NCI-H526 (cell line): ENCODE data around the gene LRCH1.

Experiments
- DNase-seq, 2 experiments: peaks; one replicate each; lab custom pipeline; 2025; lab: John Stamatoyannopoulos, UW

The LRCH1 gene

DNA sequence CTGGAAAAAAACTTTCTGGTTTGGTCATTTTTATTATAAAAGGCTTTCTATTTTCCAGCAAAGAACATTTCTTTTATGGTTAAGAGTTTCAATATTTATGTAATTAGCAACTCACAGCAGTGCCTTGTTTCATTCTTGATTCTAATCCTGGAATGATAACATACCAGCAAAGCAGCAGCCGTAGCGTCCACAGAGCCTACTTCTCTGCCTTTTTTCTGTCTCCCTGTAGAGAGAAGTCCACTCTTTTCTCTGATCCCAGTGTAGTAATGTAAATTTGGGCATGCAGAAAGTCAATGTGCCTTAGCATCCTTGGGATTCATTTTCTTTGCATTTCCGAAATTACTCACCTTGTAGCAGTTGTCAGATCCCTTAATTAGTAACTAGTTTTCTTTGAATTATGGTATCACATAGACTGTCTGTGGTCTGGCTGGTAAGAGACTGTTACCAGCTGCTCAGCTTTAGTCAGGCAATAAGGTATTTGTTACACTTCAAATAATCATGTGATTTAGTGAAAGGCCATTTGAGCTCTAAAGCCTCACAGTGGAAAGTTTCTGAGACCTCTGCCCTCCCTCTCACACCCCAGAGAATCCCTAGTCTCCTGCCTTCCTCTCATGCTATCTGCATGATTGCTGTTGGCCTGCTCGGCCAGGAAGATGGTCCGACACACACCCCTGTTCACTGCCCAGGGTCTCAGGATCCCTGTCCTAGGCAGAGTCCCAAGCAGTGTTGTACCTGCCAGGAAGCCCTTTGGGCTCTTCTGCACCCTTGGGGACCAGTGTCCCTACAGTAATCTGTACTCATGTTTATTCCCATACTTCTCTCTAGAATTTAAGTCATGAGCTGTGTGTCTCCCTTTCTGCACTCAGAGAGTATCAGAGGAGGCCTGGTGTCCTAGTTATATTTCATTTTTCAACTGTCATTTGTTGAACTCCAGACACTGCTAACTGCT is 86.3 kb downstream of the LRCH1 start:
- peak in 1 of 2 experiments; percentile 24 for DNase-seq

DNA sequence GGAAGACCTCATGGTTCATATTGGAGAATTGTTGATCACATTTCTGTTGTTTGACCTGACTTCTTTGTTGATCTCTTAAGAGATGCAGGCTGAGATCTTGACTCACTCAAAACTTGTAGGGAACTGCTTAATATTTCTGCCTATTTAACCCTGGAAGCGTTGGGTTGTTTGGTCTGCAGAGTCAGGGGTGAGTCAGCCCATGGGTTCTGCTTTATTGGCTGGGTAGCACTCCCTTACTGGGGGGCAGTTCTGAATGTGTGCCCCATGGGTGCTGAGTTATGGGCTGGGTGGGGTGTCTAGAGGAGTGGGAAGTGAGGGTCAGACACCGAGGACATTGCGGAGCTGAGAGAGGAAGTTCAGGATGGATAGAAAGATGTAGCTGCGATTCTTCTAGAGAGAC is 87.9 kb downstream of the LRCH1 start:
- no peak for DNase-seq

DNA sequence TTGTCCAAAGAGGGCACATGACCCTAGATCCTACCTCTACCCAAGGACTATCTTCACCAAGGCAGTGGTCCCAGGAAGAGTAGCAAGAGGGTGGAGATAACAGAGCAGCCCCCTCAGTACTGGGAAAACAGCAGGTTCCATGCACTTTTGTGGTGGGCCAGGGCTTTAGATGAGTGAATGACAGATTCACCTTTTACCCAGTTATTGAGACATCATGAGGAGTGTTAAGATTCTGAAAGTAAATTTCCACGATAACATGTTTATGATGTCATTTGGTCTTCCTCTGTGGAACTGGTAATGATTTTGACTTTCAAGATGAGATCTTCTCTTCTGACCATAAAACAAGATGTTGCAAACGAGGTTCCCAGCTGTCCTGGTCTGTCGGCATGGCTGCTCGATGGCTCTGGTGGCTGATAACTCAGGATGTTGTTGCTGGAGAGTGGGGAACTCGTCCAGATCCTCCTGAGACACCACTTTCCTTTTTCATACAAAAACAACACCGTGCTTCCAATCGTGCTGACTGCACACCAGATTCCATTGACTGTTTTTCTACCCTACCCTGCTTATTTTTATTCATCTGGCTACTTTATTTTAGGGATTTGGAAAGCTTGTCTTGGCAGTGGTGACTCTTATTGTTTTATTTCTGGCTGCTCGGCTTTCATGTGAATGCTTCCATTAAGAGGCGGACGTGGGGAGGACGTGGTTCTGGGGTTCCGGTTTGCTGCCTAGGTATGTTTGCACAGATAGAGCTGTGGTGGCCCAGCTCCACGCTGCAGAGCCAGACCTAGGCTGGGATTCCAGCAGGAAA is 88.5 kb downstream of the LRCH1 start:
- DNase-seq = peak in 1 of 2 experiments; percentile 10

DNA sequence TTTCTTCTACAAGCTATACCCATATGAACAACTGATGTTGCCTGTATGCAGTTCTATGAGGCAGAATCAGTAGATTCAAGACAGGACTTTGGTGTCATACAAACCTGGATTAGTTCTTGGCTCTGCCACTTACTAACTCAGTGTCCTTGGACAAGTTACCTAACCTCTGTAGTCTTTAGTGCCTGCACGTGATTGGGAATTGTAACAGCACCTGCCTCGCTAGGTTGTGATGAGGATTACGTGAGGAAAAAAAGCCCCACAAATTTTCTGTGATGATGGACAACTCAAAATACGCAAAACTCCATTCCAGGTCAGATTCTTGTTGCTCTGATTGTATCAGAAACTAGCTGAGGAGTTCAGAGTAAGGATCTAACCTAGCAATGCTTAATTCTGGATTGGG is 89.3 kb downstream of the LRCH1 start:
- DNase-seq = no peak

DNA sequence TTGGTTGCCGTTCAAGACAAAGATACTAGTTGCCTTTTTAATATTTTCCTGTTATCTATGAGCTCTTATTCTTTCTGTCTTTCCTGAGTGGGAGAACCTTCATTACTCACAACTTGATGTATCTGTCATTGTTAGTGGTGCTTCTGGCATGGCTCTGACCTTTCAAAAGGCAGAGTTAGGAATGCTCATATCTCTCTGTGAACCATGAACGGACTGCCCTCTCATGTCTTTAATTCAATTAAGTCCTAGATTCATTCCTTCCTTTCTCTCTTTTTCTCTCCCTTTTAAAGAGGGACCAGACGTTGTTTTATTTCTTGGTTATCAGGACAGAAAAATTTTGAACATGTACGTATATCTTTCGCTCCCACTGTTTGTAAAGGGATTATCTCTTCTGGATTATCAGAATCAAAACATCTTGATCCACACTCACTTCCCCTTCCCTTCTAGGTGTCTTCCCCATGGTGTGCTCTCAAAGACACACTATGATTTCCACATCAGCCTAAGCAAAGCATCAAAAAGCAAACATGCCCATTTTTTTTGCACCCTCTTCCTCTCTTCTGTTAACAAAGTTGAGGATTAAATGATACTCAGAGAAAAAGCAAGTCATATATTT is 90.3 kb downstream of the LRCH1 start:
- DNase-seq = no peak

DNA sequence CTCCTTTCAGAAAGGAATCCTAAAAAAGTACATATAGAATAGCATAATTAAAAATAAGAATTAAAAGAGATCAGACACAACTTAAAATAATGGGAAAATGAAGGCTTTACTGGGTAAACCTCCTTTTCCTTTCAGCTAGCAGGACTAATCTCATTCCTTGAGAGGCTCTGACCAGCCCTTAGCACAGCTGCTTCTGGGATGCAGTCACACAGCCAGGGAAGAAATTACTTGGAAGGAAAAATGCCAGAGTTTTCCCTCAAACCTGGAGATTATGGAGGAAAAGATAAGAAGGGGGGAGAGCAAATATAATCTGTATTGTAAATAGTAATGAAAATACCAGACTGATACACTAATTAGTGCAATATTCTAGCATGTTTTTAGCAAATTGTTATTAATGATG is 91.8 kb downstream of the LRCH1 start:
- no peak for DNase-seq

DNA sequence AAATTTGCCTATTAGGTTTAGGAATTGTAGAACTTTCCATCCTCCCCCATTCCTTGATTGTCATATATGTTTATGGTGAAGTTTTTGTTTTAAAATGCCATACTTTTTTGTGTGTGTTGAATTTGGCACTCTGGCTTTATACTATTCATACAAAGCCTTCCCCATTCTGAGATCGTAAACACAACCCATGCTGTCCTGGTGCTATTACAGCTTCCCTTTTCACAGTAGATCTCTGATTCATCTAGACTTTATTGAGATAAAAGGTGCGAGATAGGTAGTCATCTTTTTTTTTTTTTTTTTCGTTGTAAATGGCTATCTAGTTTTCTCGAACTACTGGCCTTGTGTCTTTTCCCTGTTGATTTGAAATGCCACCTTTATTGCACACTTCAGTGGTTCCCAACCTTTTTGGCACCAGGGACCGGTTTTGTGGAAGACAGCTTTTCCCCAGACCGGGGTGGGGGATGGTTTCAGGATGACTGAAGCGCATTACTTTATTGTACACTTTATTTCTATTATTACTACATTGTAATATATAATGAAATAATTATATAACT is 94.6 kb downstream of the LRCH1 start:
- no peak for DNase-seq

DNA sequence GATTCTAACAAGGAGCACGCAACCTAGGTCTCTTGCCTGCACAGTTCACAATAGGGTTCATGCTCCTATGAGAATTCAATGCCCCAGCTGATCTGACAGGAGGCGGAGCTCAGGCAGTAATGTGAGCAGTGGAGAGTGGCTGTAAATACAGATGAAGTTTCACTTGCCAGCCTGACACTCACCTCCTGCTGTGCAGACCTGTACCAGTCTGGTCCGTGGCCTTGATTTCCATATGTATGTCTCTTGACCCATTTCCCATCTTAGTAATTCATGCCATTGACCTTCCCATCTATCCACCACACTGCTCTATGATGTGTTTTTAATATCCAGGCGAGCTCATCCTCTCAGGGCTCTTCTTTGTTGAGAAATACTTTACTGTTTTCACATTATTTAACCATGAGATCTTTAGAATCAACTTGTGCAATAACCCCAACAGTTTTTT is 95.2 kb downstream of the LRCH1 start:
- peak; percentile 65 to 81 for DNase-seq

DNA sequence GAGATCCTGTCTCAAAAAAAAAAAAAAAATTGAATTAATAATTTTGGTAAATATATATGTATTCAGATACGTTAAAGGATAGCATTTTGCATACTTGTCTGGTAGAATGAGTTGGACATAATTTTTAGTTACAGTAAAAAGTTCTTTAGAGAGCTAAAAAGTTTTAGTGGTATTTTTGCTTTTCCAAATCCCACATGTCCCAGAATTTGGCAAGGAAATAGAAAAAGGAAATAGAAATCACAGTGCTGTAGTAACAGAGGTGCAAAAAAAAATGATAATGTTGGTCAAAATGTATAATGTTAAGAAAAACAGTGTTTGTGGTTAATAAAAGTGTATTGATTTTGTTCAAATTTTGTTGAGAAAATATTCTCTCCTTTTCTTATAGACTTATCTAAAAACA is 96.8 kb downstream of the LRCH1 start:
- DNase-seq = no peak

DNA sequence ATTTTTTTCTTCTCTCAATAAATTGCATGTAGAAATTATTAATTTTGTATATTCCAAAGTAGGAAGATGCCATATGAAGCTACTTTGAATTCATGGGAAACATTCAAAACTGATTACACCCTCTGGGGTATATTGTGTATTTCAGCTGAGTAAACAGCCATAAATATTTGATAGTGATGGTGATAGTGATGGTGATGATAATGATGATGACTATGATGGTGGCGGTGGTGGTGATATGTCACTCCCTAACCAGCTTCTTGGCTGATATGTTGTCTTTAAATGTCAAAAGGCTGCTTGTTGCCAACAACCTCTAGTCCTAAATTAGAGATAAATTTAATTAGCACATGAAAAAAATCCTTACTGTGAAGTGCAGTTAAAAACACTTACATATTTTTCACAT is 102.0 kb downstream of the LRCH1 start:
- DNase-seq = no peak

DNA sequence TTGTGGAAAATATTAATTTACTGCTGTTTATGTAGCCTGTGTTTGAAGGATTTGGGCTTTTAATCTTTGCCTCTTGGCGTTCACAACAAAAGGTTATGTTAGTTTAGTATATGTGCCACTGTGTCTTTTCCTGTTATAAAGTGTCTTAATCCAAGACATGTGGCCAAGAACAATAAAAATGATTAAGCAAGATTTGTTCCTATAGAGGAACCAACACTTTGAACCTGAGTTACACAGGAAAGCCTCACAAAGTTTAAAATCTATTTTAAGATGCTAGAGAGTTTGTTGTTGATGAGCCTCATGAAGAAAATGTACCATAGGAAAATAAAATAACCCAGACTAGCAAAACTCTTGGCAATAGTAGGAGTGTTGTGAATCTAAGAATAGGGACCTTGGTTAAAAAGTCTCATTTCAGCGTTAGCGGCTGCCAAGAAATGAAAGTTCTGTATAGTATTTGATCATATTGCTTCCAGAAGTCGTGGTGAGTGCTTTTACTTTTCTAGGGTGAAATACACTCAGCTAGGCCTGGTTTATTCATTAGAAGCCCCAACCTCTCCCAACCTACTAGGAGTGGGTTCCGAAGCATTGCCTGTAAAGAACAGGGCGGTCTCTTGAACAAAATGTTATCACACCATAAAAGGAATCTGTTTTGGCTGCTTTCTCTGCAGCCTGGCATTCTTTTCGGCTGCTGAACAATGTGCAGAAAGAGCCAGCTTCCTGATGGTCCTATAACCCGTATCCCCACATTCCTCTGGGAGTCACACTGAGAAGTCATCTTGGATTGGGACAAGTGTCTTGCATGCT is 102.6 kb downstream of the LRCH1 start:
- DNase-seq = no peak

DNA sequence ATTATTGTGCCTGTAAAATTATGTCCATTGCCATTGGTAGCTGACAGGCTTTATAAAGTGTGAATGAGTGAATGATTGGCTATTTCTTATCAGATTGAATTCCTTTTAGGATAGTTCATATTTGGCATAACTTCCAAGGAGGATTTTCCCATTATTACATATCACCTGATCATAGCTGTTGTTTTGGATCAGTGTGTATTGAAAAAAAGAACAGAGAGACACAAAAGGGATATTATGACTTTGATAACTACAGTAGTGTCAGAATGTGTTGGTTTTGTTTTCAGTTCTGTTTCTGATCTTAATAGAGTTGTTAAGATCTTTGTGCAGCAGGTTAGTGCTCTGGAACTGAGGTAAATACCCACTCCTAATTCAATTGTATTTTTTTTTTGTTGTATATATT is 103.8 kb downstream of the LRCH1 start:
- no peak for DNase-seq

DNA sequence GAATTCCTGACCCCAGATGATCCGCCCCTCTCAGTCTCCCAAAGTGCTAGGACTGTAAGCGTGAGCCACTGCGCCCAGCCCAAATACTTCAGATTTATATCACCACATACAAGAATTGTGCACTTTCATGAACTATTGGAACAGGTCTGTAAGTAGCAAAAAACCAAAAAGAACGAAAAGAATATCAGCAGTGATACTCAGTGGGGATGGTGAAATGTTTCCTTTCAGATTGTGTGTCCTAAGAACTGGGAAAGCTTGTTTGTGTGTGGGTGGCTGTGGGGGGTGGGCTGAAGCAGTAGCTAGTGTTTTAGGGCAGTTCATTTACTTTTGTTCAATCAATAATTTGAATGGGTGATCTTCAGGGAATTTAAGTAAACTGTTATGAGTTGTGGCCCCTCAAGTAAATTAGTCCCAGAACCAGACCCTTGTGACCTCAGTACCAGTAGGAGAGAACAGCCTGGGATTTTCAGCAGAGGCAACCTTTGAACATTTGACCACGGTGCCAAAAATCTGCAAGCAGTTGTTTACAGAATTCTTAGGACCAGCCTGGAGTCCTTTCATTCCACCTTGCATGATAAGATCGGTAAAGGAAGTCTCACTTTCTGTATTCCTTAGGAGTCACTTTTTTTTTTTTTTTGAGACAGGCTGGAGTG is 106.6 kb downstream of the LRCH1 start:
- no peak for DNase-seq

DNA sequence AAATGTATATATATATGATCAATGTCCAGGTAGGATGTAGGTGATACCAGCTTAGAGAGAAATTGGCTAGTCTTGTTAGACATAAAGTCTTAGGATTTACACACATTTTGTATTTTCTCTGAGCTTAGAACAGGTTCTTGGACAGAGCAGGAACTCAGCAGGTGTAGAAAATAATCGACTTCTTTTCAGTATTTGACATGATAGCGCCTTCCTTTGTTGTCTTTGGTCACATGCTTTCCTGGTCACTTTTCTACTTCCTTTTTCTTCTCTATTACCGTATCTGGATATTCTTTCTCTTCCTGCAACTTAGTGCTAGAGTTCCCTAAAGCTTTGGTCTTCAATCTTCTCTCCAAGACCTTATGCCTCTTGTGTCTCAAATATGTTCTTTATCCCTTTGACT is 107.4 kb downstream of the LRCH1 start:
- no peak for DNase-seq

DNA sequence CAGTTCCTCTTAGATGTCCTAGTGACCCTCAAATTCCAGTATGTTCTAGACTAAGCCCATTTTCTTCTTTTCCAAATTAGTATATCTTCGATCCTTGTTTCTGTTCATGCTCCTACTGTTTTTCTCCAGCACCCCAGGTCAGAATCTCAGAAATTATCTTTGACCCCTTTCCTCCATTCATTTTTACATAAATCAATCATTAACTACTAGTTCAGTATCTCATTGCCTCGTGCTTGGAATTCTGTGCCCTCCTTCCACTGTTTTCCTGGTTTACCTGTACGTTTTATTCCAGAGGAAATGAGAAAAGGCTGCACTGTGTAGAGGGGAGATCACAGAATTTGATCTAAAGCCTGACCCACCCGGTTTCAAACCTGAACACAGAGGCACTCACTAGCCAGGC is 107.9 kb downstream of the LRCH1 start:
- DNase-seq = peak in 1 of 2 experiments; percentile 42

DNA sequence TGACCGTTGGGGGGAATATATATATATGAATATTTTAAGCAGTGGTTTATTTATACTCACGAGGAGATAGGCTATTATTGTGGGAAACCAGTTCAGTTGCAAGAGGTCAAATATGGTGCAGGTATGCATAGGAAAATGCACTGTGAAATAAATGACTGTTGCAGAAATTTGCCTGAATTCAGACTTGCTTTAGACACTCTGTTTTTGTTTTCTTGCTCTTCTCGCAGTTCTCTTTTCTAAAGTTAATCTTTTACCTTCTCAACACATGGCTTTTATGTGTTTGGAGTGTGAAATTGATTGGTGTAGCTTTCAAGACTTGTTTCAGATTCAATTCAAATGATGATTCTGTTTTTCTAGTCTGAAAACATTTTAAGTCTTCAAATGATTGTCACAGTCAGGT is 109.7 kb downstream of the LRCH1 start:
- peak; percentile 54 to 75 for DNase-seq

DNA sequence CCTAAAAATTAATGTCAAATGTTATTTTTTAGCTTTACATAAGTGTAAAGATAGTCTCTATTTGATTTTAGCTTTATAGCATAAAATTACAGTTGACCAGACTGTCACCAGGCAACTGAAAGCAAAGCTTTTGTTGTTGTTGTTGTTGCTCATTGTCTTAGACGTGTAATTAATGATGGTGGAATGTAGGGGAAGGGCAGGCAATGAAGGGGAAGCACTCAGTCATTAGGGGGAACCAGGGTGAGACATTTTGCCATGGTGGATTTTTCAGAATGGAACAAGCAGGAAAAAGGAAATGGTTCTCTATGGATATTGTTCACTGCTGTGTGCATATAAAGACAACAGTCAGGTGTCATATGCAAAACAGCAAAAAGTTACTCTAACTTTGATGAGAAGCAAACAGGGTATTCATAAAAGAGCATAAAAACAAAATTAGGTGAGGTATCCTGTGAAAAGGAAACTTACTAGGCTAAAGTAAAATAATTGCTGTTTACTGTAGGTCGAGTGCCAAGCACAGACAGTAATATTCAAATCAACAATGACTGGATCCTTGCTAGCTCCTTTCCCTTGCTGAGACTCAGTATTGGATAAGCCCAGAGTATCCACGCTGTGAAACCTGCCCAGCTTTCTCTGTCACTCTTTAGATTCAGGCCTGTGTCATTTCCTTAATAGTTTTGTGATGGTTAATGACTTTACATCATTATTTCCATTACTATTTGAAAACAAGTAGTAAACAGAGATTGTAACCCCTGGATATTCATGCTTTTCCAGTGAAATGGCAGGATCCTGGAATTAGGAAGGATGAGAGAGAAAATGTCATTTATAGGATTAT is 110.5 kb downstream of the LRCH1 start:
- DNase-seq = peak; percentile 73 to 76

DNA sequence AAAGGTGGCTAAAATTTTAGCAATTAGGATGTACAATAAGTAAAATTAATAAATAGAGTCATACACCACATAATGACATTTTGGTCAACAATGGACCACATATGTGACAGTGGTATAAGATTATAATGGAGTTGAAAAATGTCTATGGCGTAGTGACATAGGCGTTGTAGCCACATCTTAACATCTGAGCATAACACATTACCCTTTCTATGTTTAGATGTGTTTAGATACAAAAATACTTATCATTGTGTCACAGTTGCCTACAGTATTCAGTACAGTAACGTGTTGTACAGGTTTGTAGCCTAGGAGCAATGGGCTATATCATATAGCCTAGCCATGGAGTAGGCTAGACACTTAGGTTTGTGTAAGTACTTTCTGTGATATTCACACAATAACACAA is 111.2 kb downstream of the LRCH1 start:
- no peak for DNase-seq

DNA sequence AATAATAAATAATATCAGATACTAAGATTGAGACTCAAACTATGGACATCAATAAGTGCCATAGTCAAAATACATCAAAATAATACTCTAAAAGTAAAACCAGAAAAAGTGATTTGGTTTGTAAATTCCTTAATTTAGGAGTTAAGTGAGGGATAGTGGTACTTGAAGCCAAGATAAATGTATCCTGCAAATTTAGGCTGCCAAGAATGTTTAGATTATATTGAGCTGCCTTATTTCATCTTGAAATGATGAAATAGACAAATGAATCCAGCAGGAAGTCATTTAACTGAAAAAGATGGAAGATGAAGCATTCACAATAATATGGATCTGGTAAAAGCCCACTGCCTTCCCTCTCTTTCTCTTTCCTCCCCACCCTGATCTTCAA is 112.3 kb downstream of the LRCH1 start:
- no peak for DNase-seq
